Neural crest cell (in vitro differentiated cells): Measurements from ENCODE around the gene AEBP1. TPM values are rescaled to one million over a fixed set of nuclear protein-coding genes. Genes with fewer than 3 reads are reported as not detected.

Experiments used
- DNase-seq: peaks from one replicate; pipeline ENCODE4 v3.0.0; 2021; ENCODE audit warnings: low read depth, mixed read lengths, low spot score
- H3K27ac Mint-ChIP-seq: one replicate; pipeline ENCODE4 v1.8.0; 2021; ENCODE audit warnings: mild to moderate bottlenecking, mixed read lengths; ENCODE audit not compliant: unreplicated experiment
- H3K27me3 Mint-ChIP-seq: 2 replicates; pipeline ENCODE4 v1.8.0; 2021; ENCODE audit warnings: low read depth, mild to moderate bottlenecking, mixed read lengths
- H3K36me3 Mint-ChIP-seq: 2 replicates; pipeline ENCODE4 v1.8.0; 2021; ENCODE audit warnings: low read depth, mild to moderate bottlenecking, mixed read lengths
- H3K4me1 Mint-ChIP-seq: 2 replicates; pipeline ENCODE4 v1.8.0; 2021; ENCODE audit warnings: mixed read lengths
- H3K4me3 Mint-ChIP-seq: one replicate; pipeline ENCODE4 v1.8.0; 2021; ENCODE audit warnings: mild to moderate bottlenecking, mixed read lengths
- H3K9me3 Mint-ChIP-seq: 2 replicates; pipeline ENCODE4 v1.8.0; 2021; ENCODE audit warnings: mixed read lengths
- CTCF ChIP-seq: fragments of 200-600 bp; sonication (generic); conservative IDR thresholded peaks from 2 replicates; pipeline ENCODE4 v1.5.0; 2021; ENCODE audit warnings: antibody characterized with exemption, mild to moderate bottlenecking
- total RNA-seq: library from RNA; stranded (reverse); gene quantifications from 2 replicates; pipeline ENCODE4 v1.2.1, GENCODE V29; 2021

AEBP1 gene
- total RNA-seq, 1 donor from 2014 or later, result 72.6 TPM

GRCh38 chr7:44059219-44060090 lies 44.7 kb upstream of the AEBP1 start:
- H3K9me3 Mint-ChIP-seq, result no peaks in the 10 kb centered on the region
- no peak for DNase-seq
- no peak overlapping the region for H3K27ac Mint-ChIP-seq
- H3K27me3 Mint-ChIP-seq, result peaks cover 7% of the 10 kb centered on the region
- H3K4me3 Mint-ChIP-seq, result no peak overlapping the region
- H3K4me1 Mint-ChIP-seq, result peaks cover 3% of the 10 kb centered on the region
- no peak for TF ChIP-seq CTCF
- peaks cover 11% of the 10 kb centered on the region for H3K36me3 Mint-ChIP-seq

- peaks cover 11% of the 10 kb centered on the region for H3K36me3 Mint-ChIP-seq
- no peaks in the 10 kb centered on the region for H3K9me3 Mint-ChIP-seq
- no peak for TF ChIP-seq CTCF
- H3K27ac Mint-ChIP-seq, result no peak overlapping the region
- H3K4me1 Mint-ChIP-seq, result peaks cover 7% of the 10 kb centered on the region
- no peak overlapping the region for H3K4me3 Mint-ChIP-seq
- H3K27me3 Mint-ChIP-seq, result peaks cover 11% of the 10 kb centered on the region
- DNase-seq, result no peak
Measured at GRCh38 chr7:44060091-44060947, 43.8 kb upstream of the AEBP1 start.

- Mint-ChIP-seq H3K4me1 (peaks cover 14% of the 10 kb centered on the region), H3K9me3 (no peaks in the 10 kb centered on the region), H3K4me3 (no peak overlapping the region), H3K36me3 (peaks cover 5% of the 10 kb centered on the region), H3K27ac (no peak overlapping the region), H3K27me3 (peaks cover 19% of the 10 kb centered on the region)
- DNase-seq, result no peak
- TF ChIP-seq CTCF, result no peak
Measured at GRCh38 chr7:44060948-44061644, 43.0 kb upstream of the AEBP1 start.

GRCh38 chr7:44061645-44062179 lies 42.4 kb upstream of the AEBP1 start:
- no peak for DNase-seq
- Mint-ChIP-seq H3K36me3 (peaks cover 3% of the 10 kb centered on the region), H3K27me3 (peaks cover 20% of the 10 kb centered on the region)

More at GRCh38 chr7:44061645-44062179, 42.4 kb upstream of the AEBP1 start:
- Mint-ChIP-seq H3K4me3 (no peak overlapping the region), H3K4me1 (peaks cover 17% of the 10 kb centered on the region), H3K27ac (no peak overlapping the region), H3K9me3 (no peaks in the 10 kb centered on the region)
- no peak for TF ChIP-seq CTCF
